IMR-90 (cell line): Measurements from ENCODE around the gene MPC1. TPM values are rescaled to one million over a fixed set of nuclear protein-coding genes. Genes with fewer than 3 reads are reported as not detected.

ENCODE experiments used
- ATAC-seq: fragments of 200-7000 bp; cut with Tn5 transposase; 2 replicates; pipeline ENCODE4 v1.9.1; 2020; ENCODE audit warnings: low read depth, mild to moderate bottlenecking, moderate library complexity
- BruUV-seq: library from RNA; stranded (reverse); fragments of 400-500 nt; replicated peaks from 2 replicates; lab custom pipeline; 2021; lab: Mats Ljungman, UMichigan
- CTCF ChIA-PET: fragments of 300-600 bp; formaldehyde crosslinking; extraction: SDS; loops from one replicate; lab custom pipeline; 2021; ENCODE audit warnings: antibody characterized with exemption; lab: Yijun Ruan, JAX
- POLR2A ChIA-PET: fragments of 300-600 bp; sonication (Branson Sonifier 250); formaldehyde crosslinking; loops from one replicate; lab custom pipeline; 2022; ENCODE audit warnings: antibody characterized with exemption; ENCODE audit not compliant: unreplicated experiment; lab: Charles Lee
- DNase-seq: peaks from one replicate; pipeline ENCODE4 v3.0.0; 2013
- H2AFZ ChIP-seq: replicated peaks from 2 replicates; pipeline ENCODE3; 2013; ENCODE audit warnings: low read length, mild to moderate bottlenecking; ENCODE audit not compliant: poor library complexity
- H2AK5ac ChIP-seq: 2 replicates; pipeline ENCODE4 v1.6.1; 2013; ENCODE audit warnings: low read depth, low read length, inconsistent platforms
- H2AK9ac ChIP-seq: replicated peaks from 2 replicates; pipeline ENCODE3; 2013; ENCODE audit warnings: mild to moderate bottlenecking, low read depth, low read length, moderate library complexity; ENCODE audit not compliant: poor library complexity
- H2BK120ac ChIP-seq: 2 replicates; pipeline ENCODE4 v1.6.1; 2013; ENCODE audit warnings: low read depth, low read length, inconsistent platforms
- H2BK15ac ChIP-seq: 3 replicates; pipeline ENCODE4 v1.6.1; 2013; ENCODE audit warnings: low read depth, low read length, inconsistent platforms
- H2BK20ac ChIP-seq: 2 replicates; pipeline ENCODE4 v1.6.1; 2013; ENCODE audit warnings: low read depth, mild to moderate bottlenecking, inconsistent platforms, low read length, moderate library complexity
- H2BK5ac ChIP-seq: 2 replicates; pipeline ENCODE4 v1.6.1; 2013; ENCODE audit warnings: mild to moderate bottlenecking, low read depth, low read length, inconsistent platforms; ENCODE audit not compliant: poor library complexity, severe bottlenecking
- H3K14ac ChIP-seq: replicated peaks from 2 replicates; pipeline ENCODE4 v1.6.1; 2013; ENCODE audit warnings: low read depth, low read length, inconsistent platforms
- H3K18ac ChIP-seq: 2 replicates; pipeline ENCODE4 v1.6.1; 2013; ENCODE audit warnings: low read depth, low read length, control low read depth
- H3K23ac ChIP-seq: 2 replicates; pipeline ENCODE4 v1.6.1; 2013; ENCODE audit warnings: low read depth, low read length, inconsistent platforms
- H3K27ac ChIP-seq: 2 replicates; pipeline ENCODE4 v1.5.1; 2013; ENCODE audit warnings: mild to moderate bottlenecking, control low read depth, low read length; ENCODE audit not compliant: insufficient read depth
- H3K27me3 ChIP-seq: 2 replicates; pipeline ENCODE4 v1.6.1; 2013; ENCODE audit warnings: low read length; ENCODE audit not compliant: control insufficient read depth, insufficient read depth
- H3K36me3 ChIP-seq: 2 replicates; pipeline ENCODE4 v1.6.1; 2013; ENCODE audit warnings: low read length, mixed read lengths; ENCODE audit not compliant: control insufficient read depth, insufficient read depth
- H3K4ac ChIP-seq: 2 replicates; pipeline ENCODE4 v1.6.1; 2013; ENCODE audit warnings: low read depth, low read length, inconsistent platforms
- H3K4me1 ChIP-seq: 2 replicates; pipeline ENCODE4 v1.6.1; 2013; ENCODE audit warnings: low read length, mixed read lengths; ENCODE audit not compliant: control insufficient read depth, insufficient read depth
- H3K4me2 ChIP-seq: 2 replicates; pipeline ENCODE4 v1.6.1; 2013; ENCODE audit warnings: low read depth, mild to moderate bottlenecking, control low read depth, low read length, moderate library complexity
- H3K4me3 ChIP-seq: 2 replicates; pipeline ENCODE4 v1.5.1; 2013; ENCODE audit warnings: low read depth, mild to moderate bottlenecking, control low read depth, low read length, moderate library complexity; ENCODE audit not compliant: insufficient read depth
- H3K56ac ChIP-seq: 2 replicates; pipeline ENCODE4 v1.6.1; 2013; ENCODE audit warnings: low read length, inconsistent platforms; ENCODE audit not compliant: insufficient read depth; ENCODE audit errors: extremely low read depth
- H3K79me1 ChIP-seq, 2 experiments: 2 replicates each; pipeline ENCODE4 v1.6.1; 2013; ENCODE audit warnings: low read length in 2 of 2, inconsistent platforms in 1 of 2, low read depth in 1 of 2
- H3K9ac ChIP-seq: 2 replicates; pipeline ENCODE4 v1.6.1; 2013; ENCODE audit warnings: low read depth, low read length, control low read depth
- H3K9me1 ChIP-seq: 2 replicates; pipeline ENCODE4 v1.6.1; 2013; ENCODE audit warnings: low read length, inconsistent platforms; ENCODE audit not compliant: insufficient read depth
- H3K9me3 ChIP-seq: 2 replicates; pipeline ENCODE4 v1.6.1; 2013; ENCODE audit warnings: low read length; ENCODE audit not compliant: control insufficient read depth, insufficient read depth
- H4K20me1 ChIP-seq: 2 replicates; pipeline ENCODE4 v1.6.1; 2013; ENCODE audit warnings: low read length, inconsistent platforms; ENCODE audit not compliant: insufficient read depth
- H4K5ac ChIP-seq: 2 replicates; pipeline ENCODE4 v1.6.1; 2013; ENCODE audit warnings: mild to moderate bottlenecking, low read depth, low read length, control low read depth
- H4K8ac ChIP-seq, 2 experiments: 2 replicates each; pipeline ENCODE4 v1.6.1; 2013; ENCODE audit warnings: low read depth in 2 of 2, low read length in 2 of 2, control low read depth in 1 of 2, inconsistent platforms in 1 of 2
- H4K91ac ChIP-seq: 2 replicates; pipeline ENCODE4 v1.6.1; 2013; ENCODE audit warnings: low read depth, low read length, inconsistent platforms; ENCODE audit not compliant: insufficient read depth
- BHLHE40 ChIP-seq: fragments of 150-350 bp; IDR thresholded peaks from 2 replicates; pipeline ENCODE4 v1.6.1; 2016; ENCODE audit warnings: mild to moderate bottlenecking, low read depth, low read length
- CEBPB ChIP-seq: IDR thresholded peaks from 2 replicates; pipeline ENCODE4 v1.6.1; 2012; ENCODE audit warnings: low read depth, low read length, improper control_type of control experiment
- CHD1 ChIP-seq: IDR thresholded peaks from 2 replicates; pipeline ENCODE4 v1.6.1; 2012; ENCODE audit warnings: low read depth, low read length, improper control_type of control experiment
- FOS ChIP-seq: fragments of 150-350 bp; IDR thresholded peaks from 2 replicates; pipeline ENCODE4 v1.6.1; 2016; ENCODE audit warnings: low read depth, low read length
- MAFK ChIP-seq: IDR thresholded peaks from 2 replicates; pipeline ENCODE4 v1.6.1; 2012; ENCODE audit warnings: low read depth, low read length, improper control_type of control experiment
- MAZ ChIP-seq: IDR thresholded peaks from 2 replicates; pipeline ENCODE4 v1.6.1; 2012; ENCODE audit warnings: low read depth, mild to moderate bottlenecking, low read length, improper control_type of control experiment, moderate library complexity, borderline replicate concordance
- MXI1 ChIP-seq: IDR thresholded peaks from 2 replicates; pipeline ENCODE4 v1.6.1; 2012; ENCODE audit warnings: low read depth, mild to moderate bottlenecking, low read length, moderate library complexity, borderline replicate concordance
- NFE2L2 ChIP-seq: fragments of 150-350 bp; IDR thresholded peaks from 2 replicates; pipeline ENCODE4 v1.6.1; 2016; ENCODE audit warnings: low read depth, mild to moderate bottlenecking, low read length
- POLR2A ChIP-seq: IDR thresholded peaks from 2 replicates; pipeline ENCODE4 v1.6.1; 2012; ENCODE audit warnings: mild to moderate bottlenecking, low read depth, low read length
- RAD21 ChIP-seq: IDR thresholded peaks from 2 replicates; pipeline ENCODE4 v1.6.1; 2012; ENCODE audit warnings: low read length, improper control_type of control experiment
- RCOR1 ChIP-seq: IDR thresholded peaks from 2 replicates; pipeline ENCODE4 v1.6.1; 2012; ENCODE audit warnings: mild to moderate bottlenecking, low read length, improper control_type of control experiment; ENCODE audit not compliant: insufficient replicate concordance
- RFX5 ChIP-seq: IDR thresholded peaks from 2 replicates; pipeline ENCODE4 v1.8.0; 2012; ENCODE audit warnings: low read depth, mild to moderate bottlenecking, low read length, moderate library complexity
- SMC3 ChIP-seq: fragments of 150-350 bp; IDR thresholded peaks from 2 replicates; pipeline ENCODE4 v1.6.1; 2016; ENCODE audit warnings: low read depth, mild to moderate bottlenecking, antibody characterized with exemption, low read length, moderate library complexity
- WGBS, 2 experiments: methylation state at CpG; one replicate each; pipeline versions ENCODE4 v1.1.5 to v1.1.7; 2013; ENCODE audit warnings: missing lambda C conversion rate in 2 of 2; ENCODE audit not compliant: insufficient read length in 1 of 2; ENCODE audit errors: extremely low coverage in 2 of 2; 5-methylcytosine and 5-hydroxymethylcytosine counted together
- dilution Hi-C: fragments of 300-500 bp; cut with HindIII; formaldehyde crosslinking; loops from one replicate; pipeline ENCODE4 v1.14.3; 2018; ENCODE audit warnings: low sequenced_read_pairs; ENCODE audit not compliant: unreplicated experiment
- in situ Hi-C: fragments of 300-500 bp; cut with MboI; formaldehyde crosslinking; loops from 3 replicates; pipeline ENCODE4 v1.14.3; 2019; ENCODE audit warnings: low sequenced_read_pairs, inconsistent platforms, mixed read lengths
- intact Hi-C: fragments of 100-400 bp; cut with micrococcal nuclease; formaldehyde crosslinking; loops from 2 replicates; pipeline ENCODE4 v1.10.0; 2022
- polyA plus RNA-seq, 3 experiments: library from polyadenylated mRNA; depleted of rRNA; stranded (reverse); fragments of >200 nt; gene quantifications; 2 replicates each; pipeline ENCODE4 v1.2.3, GENCODE V29; 2012; ENCODE audit warnings: low replicate concordance in 1 of 3
- total RNA-seq: library from RNA; depleted of rRNA; stranded (reverse); fragments of >200 nt; gene quantifications from 2 replicates; pipeline ENCODE4 v1.2.3, GENCODE V29; 2012
- TF ChIP-seq, protein P1 (sequence below): fragments of 150-350 bp; IDR thresholded peaks from 2 replicates; pipeline ENCODE4 v1.6.1; 2017; ENCODE audit warnings: mild to moderate bottlenecking, antibody characterized with exemption, low read length, low read depth
- TF ChIP-seq, protein P2 (sequence below): conservative IDR thresholded peaks from 2 replicates; pipeline ENCODE4 v1.5.1; 2012; ENCODE audit warnings: mild to moderate bottlenecking, low read depth, low read length, improper control_type of control experiment
- TF ChIP-seq, protein P3 (sequence below): fragments of 150-350 bp; IDR thresholded peaks from 2 replicates; pipeline ENCODE4 v1.6.1; 2016; ENCODE audit warnings: low read depth, mild to moderate bottlenecking, low read length, moderate library complexity, borderline replicate concordance

The MPC1 gene
- total and polyA plus RNA-seq, 2 of the 4 experiments (the other 2 are of a cell fraction) = 10.9 to 12.0 TPM

DNA sequence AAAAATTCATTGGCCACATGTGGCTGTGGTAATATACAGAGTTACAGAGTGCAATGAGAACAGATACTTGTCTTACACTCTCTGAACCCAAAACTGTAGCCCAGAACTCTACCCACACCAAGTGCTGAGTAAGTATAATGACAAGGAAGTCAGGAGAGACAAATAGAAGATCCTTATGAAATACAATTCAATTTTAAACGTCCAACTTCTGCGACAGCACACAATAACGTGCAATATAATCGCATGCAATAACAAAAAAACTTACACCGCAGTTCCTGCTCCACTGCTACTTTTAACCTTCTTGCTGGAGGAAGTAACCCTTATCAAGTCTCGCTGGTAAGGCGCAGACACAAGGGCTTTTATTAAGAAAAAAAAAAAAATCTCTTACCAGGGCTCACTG lies 41.3 kb downstream of the MPC1 start:
- WGBS, 2 experiments = 65% methylated on average over 7 of the region's 7 CpGs; no CpG with 5 or more reads in 1 of the 2 experiments
- TF ChIP-seq RFX5 = no peak
- no peak for TF ChIP-seq POLR2A
- TF ChIP-seq MAZ = no peak
- TF ChIP-seq RCOR1 = no peak
- TF ChIP-seq SMC3 = no peak
- TF ChIP-seq, protein P1, sequence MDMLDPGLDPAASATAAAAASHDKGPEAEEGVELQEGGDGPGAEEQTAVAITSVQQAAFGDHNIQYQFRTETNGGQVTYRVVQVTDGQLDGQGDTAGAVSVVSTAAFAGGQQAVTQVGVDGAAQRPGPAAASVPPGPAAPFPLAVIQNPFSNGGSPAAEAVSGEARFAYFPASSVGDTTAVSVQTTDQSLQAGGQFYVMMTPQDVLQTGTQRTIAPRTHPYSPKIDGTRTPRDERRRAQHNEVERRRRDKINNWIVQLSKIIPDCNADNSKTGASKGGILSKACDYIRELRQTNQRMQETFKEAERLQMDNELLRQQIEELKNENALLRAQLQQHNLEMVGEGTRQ = no peak
- no peak for TF ChIP-seq CEBPB
- TF ChIP-seq, protein P2, sequence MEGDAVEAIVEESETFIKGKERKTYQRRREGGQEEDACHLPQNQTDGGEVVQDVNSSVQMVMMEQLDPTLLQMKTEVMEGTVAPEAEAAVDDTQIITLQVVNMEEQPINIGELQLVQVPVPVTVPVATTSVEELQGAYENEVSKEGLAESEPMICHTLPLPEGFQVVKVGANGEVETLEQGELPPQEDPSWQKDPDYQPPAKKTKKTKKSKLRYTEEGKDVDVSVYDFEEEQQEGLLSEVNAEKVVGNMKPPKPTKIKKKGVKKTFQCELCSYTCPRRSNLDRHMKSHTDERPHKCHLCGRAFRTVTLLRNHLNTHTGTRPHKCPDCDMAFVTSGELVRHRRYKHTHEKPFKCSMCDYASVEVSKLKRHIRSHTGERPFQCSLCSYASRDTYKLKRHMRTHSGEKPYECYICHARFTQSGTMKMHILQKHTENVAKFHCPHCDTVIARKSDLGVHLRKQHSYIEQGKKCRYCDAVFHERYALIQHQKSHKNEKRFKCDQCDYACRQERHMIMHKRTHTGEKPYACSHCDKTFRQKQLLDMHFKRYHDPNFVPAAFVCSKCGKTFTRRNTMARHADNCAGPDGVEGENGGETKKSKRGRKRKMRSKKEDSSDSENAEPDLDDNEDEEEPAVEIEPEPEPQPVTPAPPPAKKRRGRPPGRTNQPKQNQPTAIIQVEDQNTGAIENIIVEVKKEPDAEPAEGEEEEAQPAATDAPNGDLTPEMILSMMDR = no peak
- TF ChIP-seq FOS = no peak
- TF ChIP-seq, protein P3, sequence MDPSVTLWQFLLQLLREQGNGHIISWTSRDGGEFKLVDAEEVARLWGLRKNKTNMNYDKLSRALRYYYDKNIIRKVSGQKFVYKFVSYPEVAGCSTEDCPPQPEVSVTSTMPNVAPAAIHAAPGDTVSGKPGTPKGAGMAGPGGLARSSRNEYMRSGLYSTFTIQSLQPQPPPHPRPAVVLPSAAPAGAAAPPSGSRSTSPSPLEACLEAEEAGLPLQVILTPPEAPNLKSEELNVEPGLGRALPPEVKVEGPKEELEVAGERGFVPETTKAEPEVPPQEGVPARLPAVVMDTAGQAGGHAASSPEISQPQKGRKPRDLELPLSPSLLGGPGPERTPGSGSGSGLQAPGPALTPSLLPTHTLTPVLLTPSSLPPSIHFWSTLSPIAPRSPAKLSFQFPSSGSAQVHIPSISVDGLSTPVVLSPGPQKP = no peak
- TF ChIP-seq MXI1 = no peak
- no peak for TF ChIP-seq NFE2L2
- TF ChIP-seq CHD1 = no peak
- no peak for TF ChIP-seq RAD21
- no peak for TF ChIP-seq BHLHE40
- no peak for TF ChIP-seq MAFK
- H4K5ac ChIP-seq = no peak overlapping the region
- peak overlapping the region; percentile 87; the same call in 1 of the 2 replicates for H3K9ac ChIP-seq
- H3K9me1 ChIP-seq = peaks cover 12% of the 10 kb centered on the region
- H3K4me1 ChIP-seq = no peaks in the 10 kb centered on the region; the same call in 1 of the 2 replicates
- no peak overlapping the region for H2BK5ac ChIP-seq
- no peaks in the 10 kb centered on the region; the same call in 1 of the 2 replicates for H3K27me3 ChIP-seq
- CTCF ChIA-PET = interaction anchor here (0.7 kb wide), 1 partner anchor 15 kb away, joined by 5 read pairs; no protein-coding TSS in a partner anchor
- no peak overlapping the region for H4K91ac ChIP-seq
- no peak overlapping the region for H2AK5ac ChIP-seq
- peaks cover 12 to 60% of the 10 kb centered on the region in 2 experiments; a peak in 3 of 4 replicates for H3K79me1 ChIP-seq
- BruUV-seq = TSS peak; percentile 60
- ATAC-seq (no peak), DNase-seq (no peak)
- H2BK15ac ChIP-seq = no peak overlapping the region
- H2AK9ac ChIP-seq = no peak overlapping the region
- POLR2A ChIA-PET = no interaction called here
- no peak overlapping the region for H3K4ac ChIP-seq
- peak overlapping the region; percentile 80 for H3K4me2 ChIP-seq
- intact Hi-C loops (no loop called here), in situ Hi-C loops (no loop called here), dilution Hi-C loops (no loop called here)
- peaks cover 44% of the 10 kb centered on the region for H4K20me1 ChIP-seq
- peaks cover 10% of the 10 kb centered on the region for H3K36me3 ChIP-seq
- no peak overlapping the region for H4K8ac ChIP-seq
- no peak overlapping the region for H3K18ac ChIP-seq
- H2BK20ac ChIP-seq = no peak overlapping the region
- no peaks in the 10 kb centered on the region for H3K9me3 ChIP-seq
- H3K4me3 ChIP-seq = peak overlapping the region; percentile 82
- no peak overlapping the region for H2BK120ac ChIP-seq
- H3K27ac ChIP-seq = no peak overlapping the region
- H3K14ac ChIP-seq = no peak overlapping the region
- no peak overlapping the region for H3K56ac ChIP-seq
- no peak overlapping the region for H2AFZ ChIP-seq
- H3K23ac ChIP-seq = no peak overlapping the region
